ENCODE results near the gene VASN.

- TF ChIP-seq CTCF (IDR thresholded peaks at IDR 0.05) (no peak), POLR2A (IDR thresholded peaks at IDR 0.05) (no peak)
Measured at GRCh38 chr16:4347010-4347409, 24.6 kb upstream of the VASN start.
